Heart right ventricle (tissue), 16 donors: ENCODE results near the gene CACNB2. TPM values are rescaled to one million over a fixed set of nuclear protein-coding genes. Genes with fewer than 3 reads are reported as not detected.

Source experiments
- ATAC-seq, 8 donors: fragments of 200-7000 bp; cut with Tn5 transposase; one replicate each; pipeline ENCODE4 v1.9.1; 2020; ENCODE audit warnings: mild to moderate bottlenecking in 8 of 8, moderate library complexity in 8 of 8, moderate number of reproducible peaks in 1 of 8
- DNase-seq, 2 donors: peaks; one replicate each; pipeline ENCODE4 v3.0.0-alpha.2; 2020
- H3K27ac ChIP-seq, 10 donors: fragments of 200-600 bp; sonication (generic) in 2 of 10; one replicate each; pipeline versions ENCODE4 v1.5.0 to v1.8.0; 2020 to 2022; ENCODE audit warnings: mild to moderate bottlenecking in 3 of 10
- H3K27me3 ChIP-seq, 7 donors: fragments of 200-600 bp; one replicate each; pipeline ENCODE4 v1.8.0; 2021 to 2022; ENCODE audit warnings: mild to moderate bottlenecking in 2 of 7
- H3K36me3 ChIP-seq, 9 donors: fragments of 200-600 bp; sonication (generic) in 1 of 9; one replicate each; pipeline versions ENCODE4 v1.5.0 to v1.8.0; 2020 to 2022; ENCODE audit warnings: mild to moderate bottlenecking in 2 of 9
- H3K4me1 ChIP-seq, 9 donors: fragments of 200-600 bp; sonication (generic) in 1 of 9; one replicate each; pipeline versions ENCODE4 v1.5.0 to v1.8.0; 2020 to 2022; ENCODE audit warnings: mild to moderate bottlenecking in 4 of 9
- H3K4me3 ChIP-seq, 10 donors: fragments of 200-600 bp; sonication (generic) in 2 of 10; one replicate each; pipeline versions ENCODE4 v1.5.0 to v1.8.0; 2020 to 2022; ENCODE audit warnings: mild to moderate bottlenecking in 7 of 10, moderate library complexity in 2 of 10
- H3K9me3 ChIP-seq, 11 donors: fragments of 200-600 bp in 10 of 11; sonication (generic) in 2 of 11; one replicate each; pipeline versions ENCODE4 v1.5.0 to v1.8.0; 2013 to 2022; ENCODE audit warnings: mild to moderate bottlenecking in 2 of 11, control low read depth in 1 of 11, moderate library complexity in 1 of 11
- WGBS, 2 donors: extraction: QIAGEN DNeasy Blood & Tissue Kit; methylation state at CpG; one replicate each; pipeline ENCODE4 v1.1.7; 2013; ENCODE audit warnings: inconsistent platforms in 1 of 2; 5-methylcytosine and 5-hydroxymethylcytosine counted together
- intact Hi-C, 10 donors: fragments of 100-400 bp; cut with DNase I; formaldehyde crosslinking; loops; one replicate each; pipeline versions ENCODE4 v1.11.1 to v1.14.2; 2022
- polyA plus RNA-seq, 2 donors: library from polyadenylated mRNA; stranded (reverse); fragments of 200-250 nt; gene quantifications; one replicate each; pipeline ENCODE4 v1.2.3, GENCODE V29; 2013
- total RNA-seq, 10 donors: library from RNA; stranded (reverse); fragmentation: NEBNext Ultra II Directional in 3 of 10; extraction: Animal tissue kit (Norgen Biotek cat#: 25700) in 3 of 10; gene quantifications; one replicate each; pipeline versions ENCODE4 v1.2.1 to v1.2.4, GENCODE V29; 2021 to 2023
- TF ChIP-seq, protein P1 (sequence below), 9 donors: fragments of 200-600 bp; sonication (generic) in 2 of 9; IDR thresholded peaks; one replicate each; pipeline versions ENCODE4 v1.5.0 to v1.8.0; 2021 to 2022; ENCODE audit warnings: antibody characterized with exemption in 9 of 9, mild to moderate bottlenecking in 5 of 9, moderate library complexity in 1 of 9
- donor health status: Arrhythmogenic right ventricular cardiomyopathy.
- donor health status: ischemic (EF 13 %, LVEDD 7.1; RV severe dilation, severe dysfunction).
- donor health status: healthy with polysubstance abuse.
- donor health status: DM: no; HTN: yes; CAD: no.
- donor health status: DM: no; HTN: no; CAD: no.
- donor health status: ischemic (EF 25% LVEDD 6.9; RV normal size, moderate dysfunction).
- donor health status: ischemic (EF 25% LVEDD 5.7; RV mildly dilated, moderate dysfunction).
- donor health status: healthy.
- donor health status: DM: yes; HTN: yes; CAD: no.
- donor health status: Ischemic cardiomyopathy.
- donor health status: ischemic (EF 35%, LVEDD 5.7; RV mildly dilated, moderate dysfunction).
- donor health status: nonischemic (EF 11% LVEDD 7.7; RV severe dilation, severe dysfunction).
- donor health status: DM: yes; HTN: yes; CAD: no.
- donor health status: PGD.
- donor health status: ischemic (EF 29% LVEDD 5.4; RV normal size, mild dysfunction).
- donor health status: nonischemic (EF 23%, LVEDD 6.1; RV moderate dilation, normal function).

The CACNB2 gene
- total and polyA plus RNA-seq, 12 donors, result 8.9 to 71.1 (median 36.7) TPM

DNA sequence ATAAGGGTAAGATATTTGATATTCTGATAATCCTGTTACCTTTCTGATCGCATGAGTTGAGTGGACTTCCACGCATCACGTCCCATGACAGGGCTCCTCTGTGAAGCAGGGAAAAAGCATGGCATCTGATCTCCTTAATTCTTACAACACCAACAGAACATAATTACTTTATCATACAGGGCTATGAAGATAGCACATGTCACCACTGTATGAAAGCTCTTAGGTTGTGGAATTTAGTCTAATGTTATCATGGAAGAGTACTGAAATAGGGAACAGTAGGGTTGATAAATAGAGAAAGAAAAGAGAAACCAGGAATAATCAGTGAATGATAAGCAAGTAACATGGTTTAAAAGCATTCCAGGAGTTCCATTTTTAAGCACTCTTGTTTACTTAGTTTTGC lies 212.0 kb downstream of the CACNB2 start:
- H3K4me1 ChIP-seq, result peaks cover 0 to 21% (median 0%) of the 10 kb centered on the region in 9 donors
- no peaks in the 10 kb centered on the region for H3K27me3 ChIP-seq
- TF ChIP-seq, protein P1, sequence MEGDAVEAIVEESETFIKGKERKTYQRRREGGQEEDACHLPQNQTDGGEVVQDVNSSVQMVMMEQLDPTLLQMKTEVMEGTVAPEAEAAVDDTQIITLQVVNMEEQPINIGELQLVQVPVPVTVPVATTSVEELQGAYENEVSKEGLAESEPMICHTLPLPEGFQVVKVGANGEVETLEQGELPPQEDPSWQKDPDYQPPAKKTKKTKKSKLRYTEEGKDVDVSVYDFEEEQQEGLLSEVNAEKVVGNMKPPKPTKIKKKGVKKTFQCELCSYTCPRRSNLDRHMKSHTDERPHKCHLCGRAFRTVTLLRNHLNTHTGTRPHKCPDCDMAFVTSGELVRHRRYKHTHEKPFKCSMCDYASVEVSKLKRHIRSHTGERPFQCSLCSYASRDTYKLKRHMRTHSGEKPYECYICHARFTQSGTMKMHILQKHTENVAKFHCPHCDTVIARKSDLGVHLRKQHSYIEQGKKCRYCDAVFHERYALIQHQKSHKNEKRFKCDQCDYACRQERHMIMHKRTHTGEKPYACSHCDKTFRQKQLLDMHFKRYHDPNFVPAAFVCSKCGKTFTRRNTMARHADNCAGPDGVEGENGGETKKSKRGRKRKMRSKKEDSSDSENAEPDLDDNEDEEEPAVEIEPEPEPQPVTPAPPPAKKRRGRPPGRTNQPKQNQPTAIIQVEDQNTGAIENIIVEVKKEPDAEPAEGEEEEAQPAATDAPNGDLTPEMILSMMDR (IDR thresholded peaks at IDR 0.05), result no peak
- H3K4me3 ChIP-seq, result peak overlapping the region in 2 of 10 donors; percentile 17 to 18
- no peaks in the 10 kb centered on the region for H3K9me3 ChIP-seq
- intact Hi-C loops, result no loop called here
- peak overlapping the region in 9 of 10 donors; percentile 3 to 64 (median 30) for H3K27ac ChIP-seq
- peak in 7 of 8 donors; percentile 29 to 68 (median 54) for ATAC-seq
- DNase-seq, result no peak
- H3K36me3 ChIP-seq, result no peaks in the 10 kb centered on the region
- 35 to 72% methylated on average over 3 of the region's 3 CpGs for whole genome bisulfite sequencing, 2 donors

DNA sequence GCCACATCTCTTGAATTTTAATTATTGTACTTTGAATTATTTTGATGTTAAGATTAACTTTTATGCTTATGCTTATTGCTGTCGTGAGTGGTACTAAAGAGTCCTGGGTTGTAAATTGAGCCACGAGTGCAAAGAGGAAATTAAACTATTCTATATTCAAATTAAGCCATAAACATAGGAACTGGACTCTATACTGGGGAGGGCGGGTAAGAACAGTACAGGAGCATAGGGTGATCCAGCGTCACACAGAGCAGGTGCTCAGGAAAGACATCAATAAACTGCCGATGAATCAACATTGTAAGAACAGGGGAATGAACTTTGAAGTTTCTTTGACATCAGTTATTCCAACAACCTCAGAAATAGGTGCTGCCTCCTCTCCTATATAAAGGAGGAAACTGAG lies 219.6 kb downstream of the CACNB2 start:
- 81% methylated on average over 5 of the region's 5 CpGs for WGBS, 2 donors
- DNase-seq (no peak), ATAC-seq (no peak)
- Histone ChIP-seq H3K4me1 (peaks cover 0 to 12% (median 3%) of the 10 kb centered on the region in 9 donors), H3K9me3 (no peaks in the 10 kb centered on the region), H3K36me3 (no peaks in the 10 kb centered on the region), H3K4me3 (no peak overlapping the region), H3K27me3 (no peaks in the 10 kb centered on the region), H3K27ac (no peak overlapping the region)
- intact Hi-C loops, result no loop called here
- TF ChIP-seq, protein P1 (IDR thresholded peaks at IDR 0.05), result no peak

DNA sequence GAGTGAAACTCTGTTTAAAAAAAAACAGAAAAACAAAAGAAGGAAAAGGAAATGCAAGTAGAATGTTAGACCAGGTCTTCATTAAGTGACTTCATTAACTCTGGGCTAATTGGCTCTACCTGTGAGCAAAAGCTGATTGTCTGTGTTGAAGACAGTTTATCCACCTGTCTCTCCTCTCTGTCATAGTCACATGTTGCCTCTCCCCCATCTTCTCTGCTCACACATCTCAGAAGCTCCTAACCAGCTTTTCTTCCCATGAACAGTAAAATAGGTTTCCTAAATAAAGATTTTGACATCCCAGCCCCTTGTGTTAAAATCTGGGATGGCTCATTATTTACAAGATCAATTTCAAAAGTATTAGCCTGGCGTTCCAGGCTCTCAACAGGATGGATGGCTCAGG lies 222.7 kb downstream of the CACNB2 start:
- no peak for DNase-seq
- WGBS, 2 donors, result 90 to 93% methylated on average over 1 of the region's 1 CpG
- ATAC-seq, result no peak
- H3K4me3 ChIP-seq, result no peak overlapping the region
- H3K9me3 ChIP-seq, result no peaks in the 10 kb centered on the region
- no peak overlapping the region for H3K27ac ChIP-seq
- H3K36me3 ChIP-seq, result no peaks in the 10 kb centered on the region
- no peaks in the 10 kb centered on the region for H3K27me3 ChIP-seq
- H3K4me1 ChIP-seq, result peaks cover 0 to 16% (median 3%) of the 10 kb centered on the region in 9 donors
- intact Hi-C loops, result no loop called here
- TF ChIP-seq, protein P1 (IDR thresholded peaks at IDR 0.05), result no peak

DNA sequence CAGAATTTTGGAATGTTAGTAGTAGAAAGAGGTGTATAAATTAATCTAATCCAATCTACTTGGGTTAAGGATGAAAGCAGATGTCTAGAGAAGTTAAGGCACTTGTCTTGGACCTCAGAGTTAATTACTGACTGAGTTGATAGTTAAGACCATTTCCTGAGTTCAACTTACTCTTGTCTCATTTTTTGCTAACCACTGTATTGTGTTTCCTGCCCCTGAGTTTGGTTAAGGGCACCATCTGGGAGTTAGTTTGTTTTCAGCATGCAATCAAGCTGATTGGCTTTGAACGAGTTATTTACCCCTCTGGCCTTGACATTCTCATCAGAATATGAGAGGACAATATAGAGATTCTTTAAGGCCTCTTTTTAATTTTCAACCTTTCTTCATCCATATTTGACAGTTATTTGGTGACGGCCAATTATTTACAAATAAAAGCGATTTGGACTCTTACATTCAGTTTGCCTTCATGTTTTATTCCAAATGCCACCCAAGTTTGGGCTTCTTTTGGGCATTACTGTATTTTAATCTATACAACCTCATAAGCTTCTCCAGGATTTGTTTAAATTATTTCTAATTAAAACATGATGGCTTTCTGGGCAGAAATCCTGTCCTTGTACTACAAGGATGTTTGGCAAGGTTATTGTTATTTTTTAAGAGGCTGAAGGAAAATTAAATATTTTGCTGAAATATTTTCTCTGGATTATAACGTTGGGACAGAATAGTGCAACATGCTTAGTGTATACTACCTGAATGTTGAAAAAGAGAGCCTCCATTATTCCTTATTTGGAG lies 225.0 kb downstream of the CACNB2 start:
- Histone ChIP-seq H3K9me3 (no peaks in the 10 kb centered on the region), H3K36me3 (no peaks in the 10 kb centered on the region), H3K4me1 (peaks cover 0 to 16% (median 3%) of the 10 kb centered on the region in 9 donors), H3K4me3 (no peak overlapping the region), H3K27me3 (no peaks in the 10 kb centered on the region), H3K27ac (peak overlapping the region in 1 of 10 donors; percentile 1)
- TF ChIP-seq, protein P1 (IDR thresholded peaks at IDR 0.05), result no peak
- WGBS, 2 donors, result 62 to 72% methylated on average over 4 of the region's 4 CpGs
- DNase-seq (no peak), ATAC-seq (no peak)
- intact Hi-C loops, result no loop called here
